ENCODE data around the gene ITGAX. TPM values are rescaled to one million over a fixed set of nuclear protein-coding genes. Genes with fewer than 3 reads are reported as not detected.

Gene ITGAX
- total RNA-seq, 1 experiment from 2014 or later, result 1.9 TPM

DNA sequence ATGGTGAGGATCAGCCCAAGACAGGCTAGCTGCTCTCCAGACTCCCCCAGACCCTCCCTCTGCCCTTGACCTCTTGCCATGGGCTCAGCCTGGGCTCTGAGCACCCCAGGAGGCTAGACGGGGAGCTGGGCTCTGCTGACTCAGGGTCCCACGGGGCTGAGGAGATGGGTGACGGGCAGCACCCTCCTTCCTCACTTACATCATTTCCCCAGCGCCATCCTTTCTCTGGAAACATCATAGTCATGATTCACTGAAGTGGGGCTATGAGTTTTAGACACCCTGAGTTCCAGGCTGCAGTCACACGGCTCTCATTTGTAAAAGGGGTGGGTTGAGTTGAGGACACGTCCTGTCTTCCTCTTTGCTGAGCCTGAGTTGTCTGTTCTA is 3.0 kb upstream of the ITGAX start:
- ChIA-PET CTCF (no interaction called here), RAD21 (ENCODE audit: low non-redundant PET in 1 of 2, low total read pairs in 2 of 2, uncharacterized antibody in 2 of 2, unreplicated experiment in 2 of 2) (no interaction called here), POLR2A (no interaction called here)
- Histone ChIP-seq H4K20me1 (ENCODE audit: insufficient read depth) (no peaks in the 10 kb centered on the region), H3K9me2 (ENCODE audit: insufficient read depth) (no peaks in the 10 kb centered on the region), H3K4me2 (ENCODE audit: low read length) (no peak overlapping the region), H3K27me3 (ENCODE audit: insufficient read depth, low read length) (no peaks in the 10 kb centered on the region), H2AFZ (ENCODE audit: low read depth, low read length, poor library complexity, severe bottlenecking) (no peak overlapping the region), H3K4me1 (ENCODE audit: control insufficient read depth in 1 of 2, insufficient read depth in 2 of 2, low read length in 2 of 2) (peaks cover 10 to 14% of the 10 kb centered on the region in 2 experiments; a peak in 3 of 4 replicates), H3K9me3 (ENCODE audit: control insufficient read depth in 1 of 2, insufficient read depth in 1 of 2, low read depth in 1 of 2, low read length in 2 of 2) (no peaks in the 10 kb centered on the region), H3K79me2 (ENCODE audit: insufficient read depth, low read length) (no peaks in the 10 kb centered on the region), H3K27ac (ENCODE audit: low read depth, low read length) (no peak overlapping the region), H3K4me3 (replicated peaks in 1 of 2; ENCODE audit: low read depth in 1 of 2, low read length in 2 of 2) (no peak overlapping the region), H3K36me3 (ENCODE audit: control insufficient read depth in 1 of 2, insufficient read depth in 2 of 2, low read length in 2 of 2) (no peaks in the 10 kb centered on the region), H3K9ac (ENCODE audit: low read length) (no peak overlapping the region)
- TF ChIP-seq, protein P1, sequence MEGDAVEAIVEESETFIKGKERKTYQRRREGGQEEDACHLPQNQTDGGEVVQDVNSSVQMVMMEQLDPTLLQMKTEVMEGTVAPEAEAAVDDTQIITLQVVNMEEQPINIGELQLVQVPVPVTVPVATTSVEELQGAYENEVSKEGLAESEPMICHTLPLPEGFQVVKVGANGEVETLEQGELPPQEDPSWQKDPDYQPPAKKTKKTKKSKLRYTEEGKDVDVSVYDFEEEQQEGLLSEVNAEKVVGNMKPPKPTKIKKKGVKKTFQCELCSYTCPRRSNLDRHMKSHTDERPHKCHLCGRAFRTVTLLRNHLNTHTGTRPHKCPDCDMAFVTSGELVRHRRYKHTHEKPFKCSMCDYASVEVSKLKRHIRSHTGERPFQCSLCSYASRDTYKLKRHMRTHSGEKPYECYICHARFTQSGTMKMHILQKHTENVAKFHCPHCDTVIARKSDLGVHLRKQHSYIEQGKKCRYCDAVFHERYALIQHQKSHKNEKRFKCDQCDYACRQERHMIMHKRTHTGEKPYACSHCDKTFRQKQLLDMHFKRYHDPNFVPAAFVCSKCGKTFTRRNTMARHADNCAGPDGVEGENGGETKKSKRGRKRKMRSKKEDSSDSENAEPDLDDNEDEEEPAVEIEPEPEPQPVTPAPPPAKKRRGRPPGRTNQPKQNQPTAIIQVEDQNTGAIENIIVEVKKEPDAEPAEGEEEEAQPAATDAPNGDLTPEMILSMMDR (IDR thresholded peaks at IDR 0.05 in 2 of 3, conservative IDR thresholded peaks at IDR 0.05 in 1 of 3; ENCODE audit: borderline replicate concordance in 1 of 3, insufficient read depth in 1 of 3, low read depth in 2 of 3, low read length in 2 of 3), result no peak
- TF ChIP-seq FOSL1 (IDR thresholded peaks at IDR 0.05; ENCODE audit: low read depth) (no peak), ZNF274 (IDR thresholded peaks at IDR 0.05; ENCODE audit: low read depth, low read length) (no peak), TCF7L2 (IDR thresholded peaks at IDR 0.05; ENCODE audit: borderline replicate concordance, extremely low read depth, insufficient read depth, insufficient read length) (no peak), JUND (IDR thresholded peaks at IDR 0.05) (no peak), SRF (IDR thresholded peaks at IDR 0.05; ENCODE audit: low read depth) (no peak), ZFX (IDR thresholded peaks at IDR 0.05) (no peak), YY1 (IDR thresholded peaks at IDR 0.05; ENCODE audit: extremely low read depth, insufficient replicate concordance, low read depth, low read length) (no peak), ELF1 (IDR thresholded peaks at IDR 0.05; ENCODE audit: borderline replicate concordance, low read depth) (no peak), EGR1 (IDR thresholded peaks at IDR 0.05; ENCODE audit: low read depth) (no peak), CBX3 (IDR thresholded peaks at IDR 0.05; ENCODE audit: low read depth) (no peak)
- TF ChIP-seq, protein P2, sequence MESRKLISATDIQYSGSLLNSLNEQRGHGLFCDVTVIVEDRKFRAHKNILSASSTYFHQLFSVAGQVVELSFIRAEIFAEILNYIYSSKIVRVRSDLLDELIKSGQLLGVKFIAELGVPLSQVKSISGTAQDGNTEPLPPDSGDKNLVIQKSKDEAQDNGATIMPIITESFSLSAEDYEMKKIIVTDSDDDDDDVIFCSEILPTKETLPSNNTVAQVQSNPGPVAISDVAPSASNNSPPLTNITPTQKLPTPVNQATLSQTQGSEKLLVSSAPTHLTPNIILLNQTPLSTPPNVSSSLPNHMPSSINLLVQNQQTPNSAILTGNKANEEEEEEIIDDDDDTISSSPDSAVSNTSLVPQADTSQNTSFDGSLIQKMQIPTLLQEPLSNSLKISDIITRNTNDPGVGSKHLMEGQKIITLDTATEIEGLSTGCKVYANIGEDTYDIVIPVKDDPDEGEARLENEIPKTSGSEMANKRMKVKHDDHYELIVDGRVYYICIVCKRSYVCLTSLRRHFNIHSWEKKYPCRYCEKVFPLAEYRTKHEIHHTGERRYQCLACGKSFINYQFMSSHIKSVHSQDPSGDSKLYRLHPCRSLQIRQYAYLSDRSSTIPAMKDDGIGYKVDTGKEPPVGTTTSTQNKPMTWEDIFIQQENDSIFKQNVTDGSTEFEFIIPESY (IDR thresholded peaks at IDR 0.05; ENCODE audit: extremely low read depth, insufficient replicate concordance, low read length), result no peak
- no TSS peak for BruUV-seq (replicated peaks)
- intact Hi-C loops (cut with micrococcal nuclease), result no loop called here
- DNase-seq (ENCODE audit: low read depth, low spot score) (no peak), ATAC-seq (no peak)
